ENCODE measurements around the gene ZSWIM6.

DNA sequence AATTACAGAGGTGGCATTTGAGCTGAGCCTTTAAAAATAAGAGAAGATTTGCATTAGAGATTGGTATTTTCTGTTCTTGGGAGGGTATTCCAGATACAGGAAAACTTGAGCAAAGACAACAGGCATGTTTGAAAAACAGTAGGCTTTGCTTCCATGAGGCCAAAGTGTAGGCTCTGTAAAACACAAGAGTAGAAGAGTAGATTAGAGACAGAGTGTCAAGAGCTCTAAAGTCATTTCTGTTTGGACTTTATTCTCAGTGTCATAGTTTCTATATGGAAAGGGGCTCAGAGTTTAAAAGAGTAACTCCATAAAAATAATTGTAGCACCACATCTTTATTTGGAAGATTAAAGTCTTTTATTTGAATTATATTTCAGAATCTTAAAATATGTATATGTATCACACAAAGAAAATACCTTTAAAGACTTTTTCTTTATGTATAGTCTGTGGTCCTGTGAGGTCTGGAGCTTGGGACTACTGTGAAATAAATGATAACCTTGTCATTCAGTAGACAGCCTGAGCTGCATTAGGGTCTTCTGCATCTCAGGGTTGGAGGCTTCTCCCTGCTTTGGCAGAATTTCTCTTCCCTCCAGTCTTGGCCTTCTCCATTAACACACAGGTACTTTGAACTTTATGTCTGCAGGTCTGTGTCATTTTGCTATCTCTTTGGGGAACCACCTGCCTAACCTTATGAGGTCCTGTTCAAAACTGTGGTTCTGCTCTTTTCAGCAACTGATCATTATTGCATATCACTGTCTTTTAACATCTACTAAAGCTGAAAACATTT lies 73.6 kb downstream of the ZSWIM6 start:
- TF ChIP-seq CTCF (IDR thresholded peaks at IDR 0.05) (no peak), ZFX (IDR thresholded peaks at IDR 0.05; ENCODE audit: borderline replicate concordance) (no peak)

Data from 22Rv1 (cell line).